NCI-H748 treated with DMSO at 0.1 percent for 48 hours (cell line): ENCODE results near the gene STAB2.
"Not testable (repeated sequence)": the region's sequence is repeated elsewhere in the genome, so short reads cannot be mapped to it uniquely, and the experiment has no call there.

Experiments used
- DNase-seq: peaks from one replicate; lab custom pipeline; 2025; lab: John Stamatoyannopoulos, UW

STAB2 gene

DNA sequence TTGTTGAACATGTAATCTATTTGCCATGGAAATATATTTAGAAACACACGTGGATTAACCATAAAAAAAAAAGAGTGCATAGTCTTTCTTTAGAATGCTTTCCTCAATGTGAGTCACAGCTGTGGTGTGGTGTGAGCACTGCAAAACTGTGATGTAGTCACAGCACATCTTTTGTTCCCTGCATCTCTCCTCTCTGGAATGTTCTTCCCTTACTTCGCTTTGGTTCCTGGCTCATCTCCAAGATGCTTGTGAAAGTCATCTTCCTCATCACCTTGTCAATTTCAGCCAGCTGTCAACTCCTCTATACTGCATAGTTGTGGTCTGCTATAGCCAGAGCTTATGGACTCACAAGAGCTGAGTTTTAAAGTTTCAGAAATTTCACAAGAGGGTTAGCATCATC, 60.2 kb downstream of the STAB2 start:
- no peak for DNase-seq

- DNase-seq = no peak
Observed at GRCh38 chr12:103652808-103653207, 65.7 kb downstream of the STAB2 start.

GRCh38 chr12:103653568-103654173, 66.6 kb downstream of the STAB2 start:
- not testable (repeated sequence) for DNase-seq

DNA sequence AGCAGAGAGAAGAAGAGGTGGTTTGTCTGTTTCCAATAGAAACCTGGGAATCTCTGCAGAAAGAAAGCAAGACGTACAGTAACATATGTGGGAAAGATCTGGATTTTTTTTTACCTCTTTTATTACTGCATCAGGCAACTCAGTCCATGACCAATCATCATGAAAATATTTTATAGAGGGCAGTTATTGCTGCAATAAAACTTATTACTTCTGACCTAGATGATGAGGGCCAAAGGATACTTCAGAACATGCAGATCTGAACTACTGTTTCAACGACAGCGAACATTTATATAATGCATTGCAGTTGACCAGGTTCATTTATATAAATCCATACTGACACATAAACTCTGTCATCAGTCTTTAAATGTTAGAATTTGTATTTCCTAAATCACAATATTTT, 67.7 kb downstream of the STAB2 start:
- no peak for DNase-seq

DNA sequence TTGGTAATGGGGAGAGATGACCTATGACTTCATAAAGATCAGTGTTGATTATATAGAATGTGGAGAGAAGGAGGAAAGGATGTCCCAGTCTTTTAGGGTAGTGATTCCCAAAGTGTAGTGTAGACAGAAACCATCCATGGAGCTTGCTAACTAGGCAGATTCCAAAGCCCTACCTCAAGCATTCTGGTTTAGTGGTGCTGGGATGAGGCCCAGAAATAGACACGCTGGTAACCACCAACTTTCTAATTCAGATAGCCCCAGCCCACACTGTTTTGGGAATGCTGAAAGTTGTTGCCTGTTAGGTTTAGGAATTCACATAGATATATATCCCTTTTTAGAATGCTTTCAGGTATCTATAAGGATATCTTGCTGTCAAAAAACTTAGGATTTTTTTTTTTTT, 69.2 kb downstream of the STAB2 start:
- no peak for DNase-seq

GRCh38 chr12:103657331-103657730, 70.3 kb downstream of the STAB2 start:
- DNase-seq = no peak

GRCh38 chr12:103664626-103665025, 77.6 kb downstream of the STAB2 start:
- no peak for DNase-seq

- no peak for DNase-seq
Observed at GRCh38 chr12:103665971-103666370, 78.9 kb downstream of the STAB2 start.

- no peak for DNase-seq
Observed at GRCh38 chr12:103667125-103667524, 80.1 kb downstream of the STAB2 start.

GRCh38 chr12:103668520-103668919, 81.4 kb downstream of the STAB2 start:
- DNase-seq = no peak

DNA sequence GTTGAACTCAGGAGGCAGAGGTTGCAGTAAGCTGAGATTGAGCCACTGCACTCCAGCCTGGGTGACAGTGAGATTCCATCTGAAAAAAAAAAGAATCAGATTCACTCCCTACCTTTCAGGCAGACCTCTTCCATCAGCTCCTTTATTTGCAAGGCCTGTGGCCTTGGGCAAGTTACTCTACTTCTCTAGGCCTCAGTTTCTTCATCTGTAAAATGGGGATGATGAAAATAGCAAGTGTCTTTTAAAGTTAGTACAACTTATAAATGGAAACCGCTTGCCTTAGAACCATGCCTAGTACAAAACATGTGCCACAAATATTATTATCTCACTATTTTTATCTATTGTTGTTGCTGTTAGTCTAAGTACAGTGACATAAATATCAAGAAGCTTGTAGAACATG, 84.3 kb downstream of the STAB2 start:
- DNase-seq = no peak

DNA sequence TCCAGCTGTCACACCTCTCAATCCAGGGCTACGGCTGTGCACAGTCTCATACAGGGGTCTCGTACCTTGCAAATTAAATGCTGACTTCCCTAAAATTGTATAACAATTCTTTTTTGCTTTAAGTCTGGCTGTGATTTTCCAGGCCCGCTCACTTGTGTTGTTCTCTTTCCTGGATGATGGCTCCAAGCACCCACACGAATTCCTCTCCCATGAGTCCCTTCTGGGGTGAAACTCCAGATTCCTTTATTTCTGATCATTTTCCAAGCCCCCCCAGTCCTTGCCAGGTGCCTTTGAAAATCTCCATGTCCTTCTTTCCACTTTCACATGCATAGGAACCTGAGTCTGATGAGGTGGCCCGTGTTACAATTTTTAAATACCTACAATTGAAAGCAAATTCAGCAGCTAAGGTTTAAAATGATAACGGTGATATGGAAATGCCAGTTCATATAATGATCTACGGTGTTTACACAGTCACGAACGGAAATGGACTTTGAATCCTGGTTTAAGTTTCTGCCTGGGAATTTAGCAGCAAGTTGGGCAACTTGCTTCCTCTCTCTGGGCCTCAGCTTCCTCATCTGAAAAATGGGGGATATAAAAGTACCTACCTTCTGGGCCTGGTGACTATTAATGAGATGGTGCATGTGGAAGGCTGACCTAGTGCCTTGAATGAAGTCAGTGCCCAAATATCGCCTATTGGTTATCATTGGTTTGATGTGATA, 85.5 kb downstream of the STAB2 start:
- DNase-seq = no peak

GRCh38 chr12:103673487-103673886, 86.4 kb downstream of the STAB2 start:
- no peak for DNase-seq

- no peak for DNase-seq
Observed at GRCh38 chr12:103673891-103674375, 86.9 kb downstream of the STAB2 start.

GRCh38 chr12:103676893-103677292, 89.8 kb downstream of the STAB2 start:
- no peak for DNase-seq

GRCh38 chr12:103677341-103677740, 90.3 kb downstream of the STAB2 start:
- peak; percentile 33 for DNase-seq

GRCh38 chr12:103677905-103678304, 90.8 kb downstream of the STAB2 start:
- no peak for DNase-seq

DNA sequence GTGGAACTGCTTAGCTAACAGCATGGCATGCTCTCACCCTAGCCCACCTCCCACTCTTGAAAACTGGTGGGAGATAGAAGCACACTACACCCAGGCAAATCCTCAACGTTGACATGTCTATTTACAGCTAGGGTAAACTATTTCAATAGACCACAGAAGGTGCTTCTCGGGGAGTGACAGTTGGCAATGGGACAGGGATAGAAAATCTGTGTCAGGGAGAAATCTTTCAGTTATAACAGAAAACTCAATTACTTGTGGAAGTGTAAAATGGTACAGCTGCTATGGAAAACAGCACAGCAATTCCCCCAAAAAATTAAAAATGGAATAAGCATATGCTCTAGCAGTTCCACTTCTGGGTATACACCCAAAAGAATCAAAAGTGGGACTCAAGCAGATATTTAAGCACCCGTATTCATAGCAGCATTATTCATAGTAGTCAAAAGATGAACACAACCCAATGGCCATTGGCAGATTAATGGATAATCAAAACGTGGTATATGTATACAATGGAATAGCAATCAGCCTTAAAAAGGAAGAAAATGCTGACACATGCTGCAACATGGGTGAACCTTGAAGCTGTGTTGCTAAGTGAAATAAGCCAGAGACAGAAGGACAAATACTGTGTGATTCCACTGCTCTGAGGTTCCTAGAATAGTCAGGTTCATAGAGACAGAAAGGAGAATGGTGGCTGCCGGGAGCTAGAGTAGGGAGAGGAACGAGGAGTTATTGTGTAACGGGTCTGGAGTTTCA, 92.5 kb downstream of the STAB2 start:
- DNase-seq = no peak

- no peak for DNase-seq
Observed at GRCh38 chr12:103680591-103681141, 93.6 kb downstream of the STAB2 start.

DNA sequence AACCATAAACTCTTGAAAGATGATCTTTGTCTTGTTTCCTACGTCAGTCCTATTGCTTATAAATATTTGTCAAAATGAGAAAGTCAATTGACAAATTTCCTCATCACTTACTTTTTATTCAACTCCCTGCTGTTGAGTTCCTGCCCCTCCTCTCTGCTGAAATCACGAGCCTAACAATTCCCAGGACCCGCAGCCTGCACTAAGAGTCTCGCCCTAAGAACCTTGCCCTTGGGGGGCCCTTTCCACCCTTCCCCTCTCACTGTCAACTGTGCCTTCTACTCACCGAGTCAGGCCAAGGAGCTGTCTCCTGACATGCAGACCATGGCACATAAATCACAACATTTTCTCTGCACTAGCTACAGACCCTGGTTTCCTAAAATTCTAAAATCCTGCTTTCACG, 99.0 kb downstream of the STAB2 start:
- DNase-seq = no peak

DNA sequence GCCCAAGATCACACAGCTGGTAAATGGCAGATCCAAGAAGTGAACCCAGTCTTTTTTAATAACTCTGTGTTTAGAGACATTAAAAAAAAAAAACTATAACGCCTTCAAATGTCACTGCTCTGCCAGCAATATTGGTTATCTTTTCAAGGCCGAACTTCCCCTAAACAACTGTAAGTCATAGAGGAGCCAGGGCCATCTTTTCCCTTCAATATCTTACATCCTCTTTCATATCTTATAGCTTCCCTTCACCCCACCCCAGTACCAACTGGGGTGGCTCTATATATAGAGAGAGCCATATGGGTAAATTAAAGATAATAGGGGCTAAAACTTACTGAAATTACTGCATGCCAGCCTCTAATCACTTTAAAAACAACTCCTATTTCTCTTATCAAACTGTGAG, 100.2 kb downstream of the STAB2 start:
- DNase-seq = no peak

- no peak for DNase-seq
Observed at GRCh38 chr12:103688376-103689063, 101.4 kb downstream of the STAB2 start.
